NCI-H69 (cell line): ENCODE results near the gene CASP12.

Experiments
- DNase-seq: peaks from one replicate; lab custom pipeline; 2025; lab: John Stamatoyannopoulos, UW

CASP12 gene

DNA sequence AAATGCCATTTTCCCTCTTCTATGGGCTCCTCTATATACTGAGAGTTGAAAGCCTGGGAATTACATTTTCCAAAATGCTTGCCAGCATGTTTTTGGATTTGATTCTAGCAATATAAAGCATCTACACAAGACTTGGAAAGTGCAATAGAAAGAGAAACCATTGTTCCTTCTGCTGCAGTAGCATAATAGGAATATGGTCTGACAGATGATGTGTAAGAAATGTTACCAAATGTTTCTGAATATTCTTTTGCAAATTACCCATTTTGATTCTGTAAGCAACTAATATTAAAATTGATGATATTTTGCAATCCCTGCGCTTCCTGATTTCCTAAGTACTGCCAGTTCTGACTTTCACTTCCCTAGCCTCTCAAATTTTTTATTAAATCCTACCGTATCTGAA, 61.6 kb downstream of the CASP12 start:
- no peak for DNase-seq
